Neuronal stem cell (in vitro differentiated cells): Measurements from ENCODE around the gene MYH6.

ENCODE experiments used
- DNase-seq: peaks from one replicate; pipeline ENCODE4 v3.0.0-alpha.2; 2013; ENCODE audit warnings: low spot score
- H2AFZ ChIP-seq: one replicate; pipeline ENCODE4 v1.6.1; 2013; ENCODE audit warnings: mild to moderate bottlenecking, low read length, inconsistent platforms
- H2AK5ac ChIP-seq: 2 replicates; pipeline ENCODE4 v1.6.1; 2013; ENCODE audit warnings: low read depth, mild to moderate bottlenecking, inconsistent platforms, low read length, moderate library complexity, mixed read lengths
- H2BK120ac ChIP-seq: 2 replicates; pipeline ENCODE4 v1.6.1; 2013; ENCODE audit warnings: low read depth, mild to moderate bottlenecking, inconsistent platforms, low read length, moderate library complexity, mixed read lengths
- H2BK12ac ChIP-seq: one replicate; pipeline ENCODE4 v1.6.1; 2013; ENCODE audit warnings: low read length, inconsistent platforms
- H2BK15ac ChIP-seq: 2 replicates; pipeline ENCODE4 v1.6.1; 2013; ENCODE audit warnings: mild to moderate bottlenecking, low read length, inconsistent platforms, mixed read lengths
- H2BK5ac ChIP-seq: one replicate; pipeline ENCODE4 v1.6.1; 2013; ENCODE audit warnings: inconsistent platforms, mild to moderate bottlenecking, low read length, moderate library complexity
- H3K14ac ChIP-seq: one replicate; pipeline ENCODE4 v1.6.1; 2013; ENCODE audit warnings: low read length, inconsistent platforms
- H3K18ac ChIP-seq: 2 replicates; pipeline ENCODE4 v1.6.1; 2013; ENCODE audit warnings: low read length, inconsistent platforms
- H3K23ac ChIP-seq: 2 replicates; pipeline ENCODE4 v1.6.1; 2013; ENCODE audit warnings: low read depth, mild to moderate bottlenecking, mixed read lengths, low read length, inconsistent platforms; ENCODE audit not compliant: poor library complexity
- H3K27ac ChIP-seq: replicated peaks from 3 replicates; pipeline ENCODE4 v1.5.1; 2013; ENCODE audit warnings: low read length, inconsistent platforms
- H3K27me3 ChIP-seq, 3 experiments: 2 replicates each; pipeline ENCODE4 v1.6.1; 2013; ENCODE audit warnings: low read length in 3 of 3, mild to moderate bottlenecking in 2 of 3, inconsistent platforms in 1 of 3, low read depth in 1 of 3, mixed read lengths in 1 of 3, moderate library complexity in 1 of 3; ENCODE audit not compliant: control insufficient read depth in 3 of 3, insufficient read depth in 3 of 3
- H3K36me3 ChIP-seq, 2 donors: replicated peaks in 1 of 2; 2 replicates each; pipeline ENCODE4 v1.6.1; 2013; ENCODE audit warnings: low read length in 2 of 2; ENCODE audit not compliant: control insufficient read depth in 2 of 2, insufficient read depth in 2 of 2
- H3K4ac ChIP-seq: 2 replicates; pipeline ENCODE4 v1.6.1; 2013; ENCODE audit warnings: inconsistent platforms, mild to moderate bottlenecking, low read length, moderate library complexity
- H3K4me1 ChIP-seq, 2 donors: 1 replicate in 1 of 2; 2 replicates in 1 of 2; pipeline ENCODE4 v1.6.1; 2013; ENCODE audit warnings: low read length in 2 of 2, low read depth in 1 of 2; ENCODE audit not compliant: control insufficient read depth in 2 of 2, insufficient read depth in 1 of 2
- H3K4me2 ChIP-seq: one replicate; pipeline ENCODE4 v1.6.1; 2013; ENCODE audit warnings: mild to moderate bottlenecking, low read length, inconsistent platforms; ENCODE audit not compliant: insufficient read depth, poor library complexity, severe bottlenecking
- H3K4me3 ChIP-seq, 2 donors: 2 replicates each; pipeline ENCODE4 v1.5.1; 2013; ENCODE audit warnings: low read length in 2 of 2, mild to moderate bottlenecking in 2 of 2, inconsistent platforms in 1 of 2, moderate library complexity in 1 of 2
- H3K79me1 ChIP-seq: one replicate; pipeline ENCODE4 v1.6.1; 2013; ENCODE audit warnings: low read depth, mild to moderate bottlenecking, inconsistent platforms, low read length, moderate library complexity
- H3K9ac ChIP-seq: one replicate; pipeline ENCODE4 v1.6.1; 2013; ENCODE audit warnings: mild to moderate bottlenecking, low read depth, low read length, inconsistent platforms; ENCODE audit not compliant: poor library complexity
- H3K9me3 ChIP-seq, 2 donors: replicated peaks in 1 of 2; 2 replicates each; pipeline versions ENCODE3 to v1.6.1; 2013; ENCODE audit warnings: low read length in 2 of 2, mild to moderate bottlenecking in 2 of 2, inconsistent platforms in 1 of 2, low read depth in 1 of 2, mixed read lengths in 1 of 2, moderate library complexity in 1 of 2; ENCODE audit not compliant: control insufficient read depth in 2 of 2, insufficient read depth in 1 of 2
- H4K8ac ChIP-seq: one replicate; pipeline ENCODE4 v1.6.1; 2013; ENCODE audit warnings: low read depth, mild to moderate bottlenecking, inconsistent platforms, low read length, moderate library complexity
- H4K91ac ChIP-seq: one replicate; pipeline ENCODE4 v1.6.1; 2013; ENCODE audit warnings: low read length, low read depth, mild to moderate bottlenecking, inconsistent platforms; ENCODE audit not compliant: poor library complexity
- WGBS, 2 donors: extraction: QIAGEN DNeasy Blood & Tissue Kit; methylation state at CpG; one replicate each; pipeline ENCODE4 v1.1.7; 2013; ENCODE audit warnings: missing lambda C conversion rate in 2 of 2, mixed read lengths in 1 of 2; ENCODE audit not compliant: insufficient read length in 2 of 2, insufficient replicate concordance in 1 of 2; ENCODE audit errors: extremely low coverage in 2 of 2; 5-methylcytosine and 5-hydroxymethylcytosine counted together

Gene MYH6

GRCh38 chr14:23450379-23450778 lies 42.3 kb upstream of the MYH6 start:
- Histone ChIP-seq H2BK5ac (no peak overlapping the region), H2AFZ (no peak overlapping the region), H3K36me3 (no peaks in the 10 kb centered on the region), H3K14ac (no peak overlapping the region), H2BK12ac (no peak overlapping the region), H3K9me3 (peaks cover 0 to 7% of the 10 kb centered on the region in 2 donors), H3K27ac (no peak overlapping the region), H2BK15ac (no peak overlapping the region), H3K4me1 (peaks cover 0 to 2% of the 10 kb centered on the region in 2 donors), H4K8ac (no peak overlapping the region), H3K4me2 (no peak overlapping the region), H2AK5ac (no peak overlapping the region), H3K79me1 (no peaks in the 10 kb centered on the region), H3K27me3 (peaks cover 0 to 24% (median 0%) of the 10 kb centered on the region in 3 experiments), H2BK120ac (no peak overlapping the region), H3K4me3 (no peak overlapping the region), H3K18ac (no peak overlapping the region), H3K4ac (no peak overlapping the region), H3K23ac (no peak overlapping the region), H4K91ac (no peak overlapping the region), H3K9ac (no peak overlapping the region)
- no peak for DNase-seq
- no CpG with 5 or more reads among the region's 2 CpGs for WGBS, 2 donors

DNA sequence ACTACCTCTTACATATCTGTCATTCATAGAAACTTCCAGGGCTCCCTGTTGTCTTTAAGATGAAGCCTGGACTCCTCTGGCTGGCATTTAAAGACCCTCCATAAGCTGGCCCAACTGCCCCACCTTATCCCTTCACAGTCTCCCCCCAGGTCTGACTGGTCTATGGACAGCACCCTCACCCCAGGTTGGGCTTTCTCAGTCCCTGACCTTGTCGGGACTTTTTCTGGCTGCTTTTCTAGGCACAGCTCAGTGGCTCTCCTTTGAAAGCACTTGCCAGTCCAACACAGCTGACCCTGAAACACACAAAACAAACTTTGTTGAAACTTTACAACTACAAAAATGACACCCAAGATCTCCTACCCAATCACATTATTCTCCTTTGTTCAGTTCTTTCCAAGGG lies 41.2 kb upstream of the MYH6 start:
- Histone ChIP-seq H2BK12ac (no peak overlapping the region), H3K9ac (no peak overlapping the region), H3K4me2 (no peak overlapping the region), H2AK5ac (no peak overlapping the region), H2BK120ac (no peak overlapping the region), H3K27ac (no peak overlapping the region), H2BK5ac (no peak overlapping the region), H4K8ac (no peak overlapping the region), H3K27me3 (peaks cover 0 to 22% (median 0%) of the 10 kb centered on the region in 3 experiments), H3K14ac (no peak overlapping the region), H3K4me3 (no peak overlapping the region), H3K23ac (no peak overlapping the region), H4K91ac (no peak overlapping the region), H2BK15ac (no peak overlapping the region), H3K79me1 (no peaks in the 10 kb centered on the region), H3K9me3 (peaks cover 0 to 7% of the 10 kb centered on the region in 2 donors), H3K36me3 (no peaks in the 10 kb centered on the region), H3K4me1 (peaks cover 0 to under 1% of the 10 kb centered on the region in 2 donors), H3K18ac (no peak overlapping the region), H2AFZ (no peak overlapping the region), H3K4ac (no peak overlapping the region)
- WGBS, 2 donors, result no CpG with 5 or more reads among the region's 1 CpG
- no peak for DNase-seq

DNA sequence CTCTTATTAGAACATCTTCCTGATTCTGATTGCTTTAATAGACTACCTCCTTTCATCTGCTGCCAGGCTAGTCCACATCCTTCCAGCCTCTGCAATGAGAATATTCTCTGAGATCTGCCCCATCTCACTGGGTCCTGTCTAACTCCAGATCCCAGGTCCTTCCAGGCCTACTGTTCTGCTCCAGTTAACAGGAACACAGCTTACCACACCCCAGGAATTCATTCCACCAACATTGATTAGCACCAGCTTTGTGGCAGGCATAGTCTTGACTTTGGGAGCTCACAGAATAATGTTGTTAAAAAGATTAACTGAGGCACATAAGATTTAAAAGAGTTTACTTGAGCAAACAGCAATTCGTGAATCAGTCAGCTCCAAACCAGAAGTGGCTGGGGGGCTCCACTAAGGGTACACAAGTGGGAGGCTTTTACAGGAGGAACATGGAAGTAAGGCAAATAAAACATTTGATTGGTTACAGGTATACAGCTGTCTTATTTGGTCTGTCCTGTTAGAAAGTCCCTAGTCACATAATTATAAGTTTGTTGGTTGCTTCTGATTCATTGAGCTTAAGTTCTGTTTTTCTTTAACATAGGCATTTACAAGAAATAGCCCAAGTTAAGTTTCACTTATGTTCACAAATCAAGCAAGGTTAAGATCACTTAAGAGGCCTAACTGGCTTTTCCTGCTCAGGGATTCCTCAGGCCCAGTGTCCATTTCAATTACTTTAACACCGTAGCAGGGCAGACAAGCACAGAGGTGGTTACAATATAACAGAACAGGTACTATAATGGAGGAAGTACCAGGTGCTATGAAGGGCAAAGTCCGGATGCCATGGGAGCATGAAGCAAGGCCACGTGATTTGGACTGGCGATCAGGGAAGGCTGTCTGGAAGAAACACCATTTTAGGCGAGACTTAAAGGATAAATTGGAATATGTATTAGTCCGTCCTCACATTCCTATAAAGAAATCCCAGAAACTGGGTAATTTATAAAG lies 39.6 kb upstream of the MYH6 start:
- H4K8ac ChIP-seq, result no peak overlapping the region
- no peak overlapping the region for H2BK15ac ChIP-seq
- H4K91ac ChIP-seq, result no peak overlapping the region
- WGBS, 2 donors, result no CpG with 5 or more reads among the region's 7 CpGs
- no peak overlapping the region for H3K14ac ChIP-seq
- no peak overlapping the region for H2BK120ac ChIP-seq
- H3K23ac ChIP-seq, result no peak overlapping the region
- no peak overlapping the region for H3K4me2 ChIP-seq
- no peak for DNase-seq
- no peaks in the 10 kb centered on the region for H3K36me3 ChIP-seq
- no peak overlapping the region for H3K9ac ChIP-seq
- peaks cover 0 to 21% (median 0%) of the 10 kb centered on the region in 3 experiments for H3K27me3 ChIP-seq
- no peak overlapping the region for H3K18ac ChIP-seq
- H3K4me1 ChIP-seq, result peaks cover 6 to 13% of the 10 kb centered on the region in 2 donors
- H3K27ac ChIP-seq, result no peak overlapping the region
- no peak overlapping the region for H3K4me3 ChIP-seq
- no peak overlapping the region for H2BK12ac ChIP-seq
- H2AFZ ChIP-seq, result peak overlapping the region; percentile 11
- no peak overlapping the region for H3K4ac ChIP-seq
- H2BK5ac ChIP-seq, result no peak overlapping the region
- peaks cover 0 to 7% of the 10 kb centered on the region in 2 donors for H3K9me3 ChIP-seq
- no peak overlapping the region for H2AK5ac ChIP-seq
- no peaks in the 10 kb centered on the region for H3K79me1 ChIP-seq

- no peak overlapping the region for H2BK12ac ChIP-seq
- no peak overlapping the region for H3K4ac ChIP-seq
- no peak overlapping the region for H3K4me2 ChIP-seq
- no peak overlapping the region for H3K14ac ChIP-seq
- no peak overlapping the region for H3K23ac ChIP-seq
- H3K4me3 ChIP-seq, result no peak overlapping the region
- peaks cover 0 to 21% (median 0%) of the 10 kb centered on the region in 3 experiments for H3K27me3 ChIP-seq
- peaks cover 8 to 18% of the 10 kb centered on the region in 2 donors for H3K4me1 ChIP-seq
- H2BK120ac ChIP-seq, result no peak overlapping the region
- peak overlapping the region; percentile 13 for H2AK5ac ChIP-seq
- no peak for DNase-seq
- no peak overlapping the region for H3K27ac ChIP-seq
- peak overlapping the region; percentile 42 for H3K18ac ChIP-seq
- no peak overlapping the region for H4K91ac ChIP-seq
- no peak overlapping the region for H3K9ac ChIP-seq
- no peak overlapping the region for H2AFZ ChIP-seq
- no peaks in the 10 kb centered on the region for H3K36me3 ChIP-seq
- no peak overlapping the region for H4K8ac ChIP-seq
- no peaks in the 10 kb centered on the region for H3K9me3 ChIP-seq
- H2BK15ac ChIP-seq, result no peak overlapping the region
- no peaks in the 10 kb centered on the region for H3K79me1 ChIP-seq
- no CpG with 5 or more reads among the region's 4 CpGs for whole genome bisulfite sequencing, 2 donors
- H2BK5ac ChIP-seq, result no peak overlapping the region
Measured at GRCh38 chr14:23446291-23446851, 38.3 kb upstream of the MYH6 start.
